SK-N-SH treated with all-trans-retinoic acid at 6 μM for 48 hours (cell line): ENCODE measurements around the gene DOCK1.

Source experiments
- PPARA ChIP-seq: fragments of 250-450 bp; sonication (Bioruptor Pico); IDR thresholded peaks from 2 replicates; pipeline ENCODE4 v1.5.0; 2020; ENCODE audit warnings: mild to moderate bottlenecking, borderline replicate concordance
- ZFP3 ChIP-seq: fragments of 250-450 bp; sonication (Bioruptor Pico); IDR thresholded peaks from 2 replicates; pipeline ENCODE4 v1.5.0; 2020; ENCODE audit warnings: mild to moderate bottlenecking, moderate library complexity
- ZNF565 ChIP-seq: fragments of 450-650 bp; formaldehyde crosslinking; conservative IDR thresholded peaks from 2 replicates; pipeline ENCODE4 v1.5.0; 2020; ENCODE audit warnings: low read depth, mild to moderate bottlenecking, moderate library complexity

DNA sequence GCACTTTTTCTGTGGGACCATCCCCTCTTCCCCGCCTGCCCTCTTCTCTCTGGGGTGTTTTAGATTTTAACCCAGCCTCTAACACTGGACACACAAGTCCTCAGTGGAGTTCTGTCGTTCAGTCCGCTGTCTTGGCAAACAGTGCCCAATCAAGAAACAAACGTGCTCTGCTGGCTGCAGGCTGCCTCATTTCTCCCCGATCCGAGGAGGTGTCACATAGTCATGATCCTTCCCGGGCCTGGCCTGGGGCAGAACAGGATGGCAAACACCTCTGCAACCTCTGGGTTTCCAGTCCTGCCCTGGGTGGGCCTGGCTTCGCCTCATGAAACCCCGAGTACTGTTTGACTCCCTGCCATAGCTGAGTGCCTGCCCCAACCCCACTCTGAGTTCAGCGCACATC, 402.1 kb downstream of the DOCK1 start:
- TF ChIP-seq PPARA (CRISPR knock-in tag) (no peak), ZFP3 (CRISPR knock-in tag) (no peak), ZNF565 (CRISPR knock-in tag) (no peak)
